ENCODE data around the gene NCKIPSD. TPM values are rescaled to one million over a fixed set of nuclear protein-coding genes. Genes with fewer than 3 reads are reported as not detected.
A peak's percentile ranks its signal among the peaks of the same experiment; 100 is the strongest.
"Not testable (repeated sequence)": the region's sequence is repeated elsewhere in the genome, so short reads cannot be mapped to it uniquely, and the experiment has no call there.

Gene NCKIPSD
- total RNA-seq (2014; rRNA removed; shearing (Covaris generic)), result 34.2 and 39.2 TPM in 2 replicates
- 23.2 and 23.4 TPM in 2 replicates for polyA plus RNA-seq (2015; cell fraction: cytosol; rRNA removed)
- 30.8 and 47.2 TPM in 2 replicates for polyA plus RNA-seq (2015; cell fraction: nucleus; rRNA removed)

- DNase-seq (ENCODE audit: low read depth), result peak; percentile 74
These were observed at the start of gene NCKIPSD for GRCh38 chr3:48685603-48686511. TSS of gene NCKIPSD (minus strand) at chr3:48685915. CDS start at chr3:48685807, 108 bp downstream.

GRCh38 chr3:48735075-48735767 lies 49.5 kb upstream of the NCKIPSD start:
- not testable (repeated sequence) for DNase-seq (ENCODE audit: low read depth)

DNA sequence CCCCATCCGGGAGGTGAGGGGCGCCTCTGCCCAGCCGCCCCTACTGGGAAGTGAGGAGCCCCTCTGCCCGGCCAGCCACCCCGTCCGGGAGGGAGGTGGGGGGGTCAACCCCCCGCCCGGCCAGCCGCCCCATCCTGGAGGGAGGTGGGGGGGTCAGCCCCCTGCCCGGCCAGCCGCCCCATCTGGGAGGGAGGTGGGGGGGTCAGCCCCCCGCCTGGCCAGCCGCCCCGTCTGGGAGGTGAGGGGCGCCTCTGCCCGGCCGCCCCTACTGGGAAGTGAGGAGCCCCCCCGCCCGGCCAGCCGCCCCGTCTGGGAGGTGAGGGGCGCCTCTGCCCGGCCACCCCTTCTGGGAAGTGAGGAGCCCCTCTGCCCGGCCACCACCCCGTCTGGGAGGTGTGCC lies 48.8 kb upstream of the NCKIPSD start:
- not testable (repeated sequence) for DNase-seq (ENCODE audit: low read depth)

GRCh38 chr3:48733752-48734518 lies 48.2 kb upstream of the NCKIPSD start:
- not testable (repeated sequence) for DNase-seq (ENCODE audit: low read depth)

DNA sequence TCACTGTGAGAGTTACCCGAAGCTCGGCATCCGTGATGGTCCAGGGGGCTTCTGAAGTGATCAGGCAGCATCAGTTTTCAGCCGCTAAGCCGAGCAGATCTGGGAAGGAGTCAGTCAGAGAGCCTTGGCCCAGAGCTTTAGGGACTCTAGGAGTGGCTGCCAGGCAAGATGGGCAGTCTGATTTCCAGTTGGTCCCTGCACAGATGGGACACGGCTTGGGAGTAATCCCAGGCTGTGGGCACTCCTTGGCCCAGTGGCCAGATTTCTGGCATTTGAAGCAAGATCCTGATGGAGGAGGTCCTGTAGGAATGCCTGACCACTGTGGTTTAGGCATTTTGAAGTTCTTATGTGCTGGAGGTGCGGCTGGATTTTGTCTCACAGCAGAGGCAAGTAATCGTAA lies 41.8 kb upstream of the NCKIPSD start:
- DNase-seq (ENCODE audit: low read depth), result no peak

GRCh38 chr3:48725185-48725855 lies 39.6 kb upstream of the NCKIPSD start:
- not testable (repeated sequence) for DNase-seq (ENCODE audit: low read depth)

GRCh38 chr3:48723725-48724124 lies 38.0 kb upstream of the NCKIPSD start:
- no peak for DNase-seq (ENCODE audit: low read depth)

DNA sequence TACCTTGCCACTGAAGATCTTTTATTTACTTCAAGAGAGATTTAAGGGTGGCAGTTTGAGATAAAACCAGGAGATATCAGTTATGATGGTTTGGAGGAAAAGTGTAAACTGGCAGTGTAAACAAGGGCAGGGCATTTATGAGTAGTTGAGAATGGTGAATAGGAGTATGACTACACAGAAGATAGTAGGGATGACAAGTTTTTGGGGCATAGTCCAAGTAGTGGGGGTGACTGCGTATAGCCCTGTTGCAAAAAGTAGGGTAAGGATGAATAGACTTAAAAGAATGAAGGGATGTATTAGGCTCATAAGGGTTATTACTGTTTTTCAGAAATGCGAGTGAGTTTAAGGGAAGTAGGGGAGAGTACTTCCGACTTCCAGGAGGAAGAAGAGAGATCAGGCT lies 37.6 kb upstream of the NCKIPSD start:
- not testable (repeated sequence) for DNase-seq (ENCODE audit: low read depth)

DNA sequence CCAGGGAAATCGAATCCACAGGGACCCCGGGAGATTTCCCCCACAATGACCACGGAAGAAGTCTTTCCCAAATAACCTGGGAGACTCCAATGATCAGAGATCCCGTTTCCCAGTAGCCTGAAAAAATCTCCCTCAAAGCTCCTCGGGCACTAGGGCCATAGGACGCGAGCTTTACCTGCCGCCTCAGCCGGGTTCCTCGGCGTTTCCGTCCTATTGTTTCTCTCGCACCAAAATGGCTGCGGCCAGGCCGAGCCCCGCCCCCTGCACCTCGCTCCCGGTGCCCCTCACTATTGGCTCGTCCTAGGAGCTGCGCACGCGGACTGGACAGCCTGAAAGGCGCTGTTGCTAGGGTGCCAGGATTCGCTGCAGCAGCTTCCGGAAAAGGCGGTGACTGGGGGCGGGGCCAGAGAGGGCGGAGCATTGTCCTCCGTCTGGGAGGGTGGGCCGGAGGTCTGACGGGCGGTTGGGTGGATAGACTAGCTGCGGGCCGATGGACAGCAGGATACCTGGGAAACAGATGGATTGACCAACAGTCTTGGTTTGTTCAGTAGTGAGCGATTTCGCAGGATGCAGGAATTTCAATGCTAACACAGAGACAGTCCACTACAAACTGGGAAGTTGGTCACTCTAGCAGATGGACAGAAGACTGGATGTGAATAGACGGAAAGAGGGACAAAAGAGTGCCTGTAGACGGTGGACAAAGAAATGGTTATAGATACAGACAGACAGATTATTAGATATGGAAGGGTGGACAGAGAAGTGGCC lies 31.4 kb upstream of the NCKIPSD start, which contains the start of gene IP6K2:
Gene IP6K2 (minus strand): TSS at position 240 of the 765 bp plus-strand sequence. CDS start 21,930 bp downstream, outside the sequence.
- peak; percentile 96 for DNase-seq (ENCODE audit: low read depth)

GRCh38 chr3:48716508-48716981 lies 30.8 kb upstream of the NCKIPSD start:
- DNase-seq (ENCODE audit: low read depth), result peak; percentile 17

DNA sequence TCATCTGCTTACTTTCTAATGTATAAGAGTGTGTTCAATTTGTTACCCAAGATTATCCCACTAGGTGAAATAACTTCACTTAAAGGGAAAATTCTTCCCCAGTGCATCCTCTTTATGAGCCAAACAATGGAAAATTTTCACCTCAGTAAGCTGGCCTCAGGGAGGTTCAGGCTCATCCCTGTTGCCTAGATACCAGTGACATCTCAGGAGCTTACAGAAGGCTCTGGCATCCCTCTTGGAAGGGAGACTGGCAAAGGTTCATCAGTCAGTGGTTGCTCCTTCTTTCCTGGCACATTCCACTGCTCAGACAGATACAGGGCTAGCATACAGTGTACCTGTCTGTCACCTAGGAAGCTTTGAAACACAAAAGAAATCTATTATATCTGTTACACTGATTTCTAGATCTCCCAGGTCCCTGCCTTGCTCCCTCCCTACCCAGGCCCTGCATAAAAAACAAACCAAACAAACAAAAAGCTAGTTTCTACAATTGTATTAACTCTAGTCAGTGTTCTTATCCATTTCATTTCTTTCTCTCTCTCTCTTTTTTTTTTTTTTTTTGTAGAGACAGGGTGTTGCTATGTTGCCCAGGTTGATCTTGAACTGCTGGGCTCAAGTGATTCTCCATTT lies 29.6 kb upstream of the NCKIPSD start:
- peak; percentile 9 for DNase-seq (ENCODE audit: low read depth)

GRCh38 chr3:48711727-48712126 lies 26.0 kb upstream of the NCKIPSD start:
- DNase-seq (ENCODE audit: low read depth), result no peak

GRCh38 chr3:48709051-48709461 lies 23.3 kb upstream of the NCKIPSD start:
- DNase-seq (ENCODE audit: low read depth), result peak; percentile 53

DNA sequence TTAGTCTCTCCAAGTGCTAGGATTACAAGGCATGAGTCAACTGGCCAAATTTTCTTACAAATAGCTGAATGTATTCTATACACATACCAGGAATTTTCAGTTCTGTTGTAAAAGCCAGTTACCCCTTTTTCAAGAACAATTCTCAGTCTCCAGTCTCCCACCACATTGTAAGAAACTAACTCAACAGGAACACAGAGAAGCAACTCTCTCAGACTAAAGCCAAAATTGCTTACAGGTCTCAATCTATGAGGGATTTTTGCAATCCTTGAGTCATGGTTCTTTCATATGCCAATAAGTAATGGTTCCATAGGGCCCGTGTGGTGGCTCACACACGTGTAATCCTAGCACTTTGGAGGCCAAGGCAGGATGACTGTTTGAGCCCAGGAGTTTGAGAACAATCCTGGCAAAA lies 22.8 kb upstream of the NCKIPSD start:
- DNase-seq (ENCODE audit: low read depth), result no peak

DNA sequence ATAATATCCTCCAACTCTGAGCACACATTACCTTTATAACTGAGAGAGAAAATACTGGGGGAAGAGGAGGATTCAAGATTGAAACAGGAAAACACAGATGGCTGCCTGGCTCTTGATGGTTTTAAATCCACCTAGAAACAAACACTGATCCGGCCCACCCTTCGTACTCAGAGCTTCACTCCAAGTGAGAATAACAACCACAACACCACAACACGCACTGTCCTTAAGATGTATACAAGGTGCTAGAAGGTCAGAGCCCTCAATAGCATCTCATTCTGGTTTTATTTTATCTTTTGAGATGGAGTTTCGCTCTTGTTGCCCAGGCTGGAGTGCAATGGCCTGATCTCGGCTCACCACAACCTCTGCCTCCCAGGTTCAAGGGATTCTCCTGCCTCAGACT lies 21.4 kb upstream of the NCKIPSD start:
- no peak for DNase-seq (ENCODE audit: low read depth)

GRCh38 chr3:48702320-48702920 lies 16.7 kb upstream of the NCKIPSD start:
- no peak for DNase-seq (ENCODE audit: low read depth)

DNA sequence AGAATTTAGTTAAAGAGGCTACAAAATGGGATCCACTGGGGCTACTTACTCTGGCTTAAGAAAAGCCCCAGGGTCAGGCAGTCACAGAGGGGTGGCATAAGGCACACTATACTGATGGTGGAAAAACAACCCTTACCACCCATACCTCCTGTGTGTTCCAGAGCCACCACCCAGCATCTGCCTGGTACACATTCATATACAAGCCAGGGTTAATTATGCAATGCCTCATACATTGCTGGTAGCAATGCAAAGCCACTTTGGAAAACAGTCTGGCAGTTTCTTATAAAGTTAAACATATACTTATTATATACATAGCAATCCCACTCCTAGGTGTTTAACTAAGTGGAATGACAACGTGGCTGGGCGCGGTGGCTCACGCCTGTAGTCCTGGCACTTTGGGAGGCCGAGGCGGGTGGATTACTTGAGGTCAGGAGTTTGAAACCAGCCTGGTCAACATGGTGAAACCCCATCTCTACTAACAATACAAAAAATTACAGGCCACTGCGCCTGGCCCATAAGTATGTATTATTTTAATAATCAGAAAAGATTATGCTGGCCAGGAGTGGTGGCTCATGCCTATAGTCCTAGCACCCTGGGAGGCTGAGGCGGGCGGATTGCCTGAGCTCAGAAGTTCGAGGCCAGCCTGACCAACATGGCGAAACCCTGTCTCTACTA lies 15.2 kb upstream of the NCKIPSD start:
- DNase-seq (ENCODE audit: low read depth), result no peak

DNA sequence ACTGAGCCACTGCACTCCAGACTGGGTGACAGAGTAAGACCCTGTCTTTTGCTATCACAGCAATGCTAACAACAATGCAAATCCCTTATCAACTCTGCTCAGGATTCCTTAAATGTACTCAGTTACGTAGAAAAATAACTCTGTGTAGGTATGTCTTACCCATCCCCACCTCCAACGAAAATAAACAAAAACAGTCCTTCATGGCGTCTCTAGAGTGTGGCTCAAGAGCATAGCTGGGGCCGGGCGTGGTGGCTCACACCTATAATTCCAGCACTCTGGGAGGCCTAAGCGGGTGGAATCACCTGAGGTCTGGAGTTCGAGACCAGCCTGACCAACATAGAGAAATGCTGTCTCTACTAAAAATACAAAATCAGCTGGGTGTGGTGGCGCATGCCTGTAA lies 13.2 kb upstream of the NCKIPSD start:
- DNase-seq (ENCODE audit: low read depth), result no peak
